Fibroblast of lung (primary cell): ENCODE data around the gene ID2.

Experiments
- EZH2 ChIP-seq: IDR thresholded peaks from 2 replicates; pipeline ENCODE4 v1.5.1; 2012; ENCODE audit warnings: low read length, control low read depth, mild to moderate bottlenecking; ENCODE audit errors: missing control alignments
- TF ChIP-seq, protein P1 (sequence below), 2 donors: IDR thresholded peaks in 1 of 2; conservative IDR thresholded peaks in 1 of 2; 1 replicate in 1 of 2; 2 replicates in 1 of 2; pipeline ENCODE4 v1.5.1; 2011 to 2012; ENCODE audit warnings: low read length in 2 of 2, control low read depth in 1 of 2, inconsistent platforms in 1 of 2, low read depth in 1 of 2, mild to moderate bottlenecking in 1 of 2

DNA sequence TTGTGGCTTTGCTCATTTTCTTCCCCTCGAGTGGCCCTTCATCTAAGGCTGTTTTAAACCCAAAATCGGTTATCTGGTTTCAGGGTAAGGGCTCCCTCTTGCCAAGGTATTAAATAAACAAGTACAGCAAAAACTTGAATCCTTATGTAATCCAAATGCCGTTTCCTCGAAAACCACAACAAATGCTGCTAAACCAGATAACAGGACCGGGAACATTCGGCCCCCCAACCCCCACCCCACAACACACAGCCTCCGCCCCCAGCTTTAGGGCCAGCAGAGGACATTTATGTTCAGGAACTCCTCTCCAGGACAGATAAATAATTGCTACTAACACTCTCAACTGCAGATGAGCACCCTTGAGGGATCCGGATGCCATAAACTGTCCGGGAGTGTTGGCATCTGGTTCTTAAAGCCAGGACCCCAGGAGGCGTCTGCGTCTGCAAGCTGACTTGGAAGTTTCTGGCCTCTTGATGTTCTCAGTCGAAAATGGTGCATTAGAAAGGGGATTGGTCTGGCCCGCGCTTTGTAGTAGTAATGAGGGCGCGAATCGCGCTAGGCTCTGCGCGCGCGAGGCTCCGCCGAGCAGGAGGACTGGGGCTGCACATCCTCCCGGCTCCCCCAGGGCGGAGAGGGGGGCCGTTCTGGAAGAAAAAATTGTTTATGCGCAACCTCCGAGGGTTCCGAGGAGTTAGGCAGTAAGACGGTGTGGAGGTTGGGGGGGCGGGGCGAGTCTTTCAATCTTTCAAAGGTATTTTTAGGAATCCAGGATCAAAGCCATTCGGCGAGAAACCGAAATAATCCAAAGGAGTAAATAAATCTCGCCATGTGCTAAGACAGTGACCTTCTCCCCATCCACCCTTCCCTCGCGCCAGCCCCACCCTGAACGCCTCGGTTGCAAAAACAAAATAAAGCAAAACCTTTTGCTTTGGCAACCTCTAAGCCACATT is 3.9 kb upstream of the ID2 start:
- TF ChIP-seq, protein P1, sequence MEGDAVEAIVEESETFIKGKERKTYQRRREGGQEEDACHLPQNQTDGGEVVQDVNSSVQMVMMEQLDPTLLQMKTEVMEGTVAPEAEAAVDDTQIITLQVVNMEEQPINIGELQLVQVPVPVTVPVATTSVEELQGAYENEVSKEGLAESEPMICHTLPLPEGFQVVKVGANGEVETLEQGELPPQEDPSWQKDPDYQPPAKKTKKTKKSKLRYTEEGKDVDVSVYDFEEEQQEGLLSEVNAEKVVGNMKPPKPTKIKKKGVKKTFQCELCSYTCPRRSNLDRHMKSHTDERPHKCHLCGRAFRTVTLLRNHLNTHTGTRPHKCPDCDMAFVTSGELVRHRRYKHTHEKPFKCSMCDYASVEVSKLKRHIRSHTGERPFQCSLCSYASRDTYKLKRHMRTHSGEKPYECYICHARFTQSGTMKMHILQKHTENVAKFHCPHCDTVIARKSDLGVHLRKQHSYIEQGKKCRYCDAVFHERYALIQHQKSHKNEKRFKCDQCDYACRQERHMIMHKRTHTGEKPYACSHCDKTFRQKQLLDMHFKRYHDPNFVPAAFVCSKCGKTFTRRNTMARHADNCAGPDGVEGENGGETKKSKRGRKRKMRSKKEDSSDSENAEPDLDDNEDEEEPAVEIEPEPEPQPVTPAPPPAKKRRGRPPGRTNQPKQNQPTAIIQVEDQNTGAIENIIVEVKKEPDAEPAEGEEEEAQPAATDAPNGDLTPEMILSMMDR (conservative IDR thresholded peaks at IDR 0.05 in 1 of 2, IDR thresholded peaks at IDR 0.05 in 1 of 2; ENCODE audit: low read depth in 1 of 2, low read length in 2 of 2), result no peak
- no peak for TF ChIP-seq EZH2
